Vagina (tissue), 2 donors: ENCODE data around the gene HADHA. TPM values are rescaled to one million over a fixed set of nuclear protein-coding genes. Genes with fewer than 3 reads are reported as not detected.

Experiments used
- DNase-seq, 2 donors: peaks; one replicate each; pipeline ENCODE4 v3.0.0-alpha.2; 2017; ENCODE audit errors: extremely low spot score in 2 of 2
- H3K27ac ChIP-seq: fragments of 200-600 bp; sonication (generic); one replicate; pipeline ENCODE4 v1.5.1; 2019
- H3K27me3 ChIP-seq: fragments of 200-600 bp; sonication (generic); one replicate; pipeline ENCODE4 v1.5.1; 2019
- H3K36me3 ChIP-seq, 2 donors: fragments of 200-600 bp; sonication (generic); one replicate each; pipeline ENCODE4 v1.5.1; 2017 to 2019
- H3K4me1 ChIP-seq: fragments of 200-600 bp; sonication (generic); one replicate; pipeline ENCODE4 v1.5.1; 2019
- H3K4me3 ChIP-seq, 2 donors: fragments of 200-600 bp; sonication (generic); 1 replicate in 1 of 2; 2 replicates in 1 of 2; pipeline ENCODE4 v1.5.1; 2016 to 2019
- H3K9me3 ChIP-seq: fragments of 200-600 bp; sonication (generic); one replicate; pipeline ENCODE4 v1.5.1; 2019
- CTCF ChIP-seq, 3 experiments: fragments of 450-650 bp in 2 of 3; fragments of 200-600 bp in 1 of 3; sonication (generic) in 1 of 3; IDR thresholded peaks; one replicate each; pipeline ENCODE4 v1.5.1; 2017 to 2019; ENCODE audit warnings: antibody characterized with exemption in 3 of 3, mild to moderate bottlenecking in 2 of 3, moderate library complexity in 2 of 3
- POLR2A ChIP-seq, 2 donors: fragments of 450-650 bp; IDR thresholded peaks; one replicate each; pipeline ENCODE4 v1.6.1; 2017; ENCODE audit warnings: antibody characterized with exemption in 2 of 2, mild to moderate bottlenecking in 2 of 2, moderate library complexity in 2 of 2
- POLR2AphosphoS5 ChIP-seq, 2 donors: sonication (generic); formaldehyde crosslinking; IDR thresholded peaks; one replicate each; pipeline ENCODE4 v1.9.0; 2017; ENCODE audit warnings: antibody characterized with exemption in 2 of 2, mild to moderate bottlenecking in 2 of 2, low read depth in 1 of 2; ENCODE audit not compliant: insufficient read depth in 1 of 2
- intact Hi-C: fragments of 100-400 bp; cut with DNase I; formaldehyde crosslinking; loops from one replicate; pipeline ENCODE4 v1.15.1; 2023
- total RNA-seq: library from RNA; depleted of rRNA; stranded (reverse); fragments of >200 nt; gene quantifications from one replicate; pipeline ENCODE4 v1.2.3, GENCODE V29; 2016

Gene HADHA
- total RNA-seq, 1 donor from 2014 or later = 124 TPM

- H3K4me1 ChIP-seq = peaks cover 6% of the 10 kb centered on the region
- no peaks in the 10 kb centered on the region for H3K27me3 ChIP-seq
- TF ChIP-seq POLR2AphosphoS5 (IDR thresholded peaks at IDR 0.05; ENCODE audit: insufficient read depth in 1 of 2, low read depth in 1 of 2) = no peak
- intact Hi-C loops = no loop called here
- H3K36me3 ChIP-seq = peaks cover 0 to 42% of the 10 kb centered on the region in 2 donors
- no peak overlapping the region for H3K4me3 ChIP-seq
- no peak for DNase-seq
- no peak overlapping the region for H3K27ac ChIP-seq
- H3K9me3 ChIP-seq = no peaks in the 10 kb centered on the region
Measured at GRCh38 chr2:26189751-26190150, 54.7 kb downstream of the HADHA start.

- Histone ChIP-seq H3K27ac (no peak overlapping the region), H3K4me1 (peaks cover 10% of the 10 kb centered on the region), H3K4me3 (no peak overlapping the region), H3K36me3 (peaks cover 0 to 37% of the 10 kb centered on the region in 2 donors), H3K27me3 (no peaks in the 10 kb centered on the region), H3K9me3 (no peaks in the 10 kb centered on the region)
- DNase-seq = no peak
- TF ChIP-seq POLR2AphosphoS5 (IDR thresholded peaks at IDR 0.05; ENCODE audit: insufficient read depth in 1 of 2, low read depth in 1 of 2) (no peak), POLR2A (IDR thresholded peaks at IDR 0.05) (no peak), CTCF (IDR thresholded peaks at IDR 0.05) (no peak)
- intact Hi-C loops = no loop called here
Measured at GRCh38 chr2:26189123-26189522, 55.3 kb downstream of the HADHA start.

DNA sequence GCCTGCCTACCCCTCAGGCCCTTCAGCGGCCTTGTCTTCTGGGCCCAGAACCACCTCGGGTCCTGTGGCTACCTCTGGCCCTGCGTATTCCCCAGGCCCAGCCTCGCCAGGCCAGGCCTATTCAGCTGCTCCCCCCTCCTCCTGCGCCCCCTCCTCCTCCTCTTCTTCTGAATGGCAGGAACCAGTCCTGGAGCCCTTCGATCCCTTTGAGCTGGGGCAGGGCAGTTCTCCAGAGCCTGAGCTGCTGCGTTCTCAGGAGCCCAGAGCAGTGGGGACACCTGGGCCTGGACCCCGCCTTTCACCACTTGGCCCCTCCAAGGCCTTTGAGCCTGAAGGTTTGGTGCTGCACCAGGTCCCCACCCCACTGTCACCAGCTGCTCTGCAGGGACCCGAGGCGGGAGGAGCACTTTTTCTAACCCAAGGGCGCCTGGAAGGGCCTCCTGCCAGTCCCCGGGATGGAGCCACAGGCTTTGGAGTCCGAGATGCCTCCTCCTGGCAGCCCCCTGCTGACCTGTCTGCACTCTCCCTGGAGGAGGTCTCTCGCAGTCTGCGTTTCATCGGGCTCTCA is 56.8 kb downstream of the HADHA start:
- Histone ChIP-seq H3K36me3 (peaks cover 0 to 22% of the 10 kb centered on the region in 2 donors), H3K27ac (no peak overlapping the region), H3K9me3 (no peaks in the 10 kb centered on the region), H3K27me3 (no peaks in the 10 kb centered on the region), H3K4me1 (peaks cover 10% of the 10 kb centered on the region), H3K4me3 (no peak overlapping the region)
- TF ChIP-seq POLR2A (IDR thresholded peaks at IDR 0.05) (no peak), POLR2AphosphoS5 (IDR thresholded peaks at IDR 0.05; ENCODE audit: insufficient read depth in 1 of 2, low read depth in 1 of 2) (no peak), CTCF (IDR thresholded peaks at IDR 0.05) (no peak)
- no peak for DNase-seq
- intact Hi-C loops = no loop called here

DNA sequence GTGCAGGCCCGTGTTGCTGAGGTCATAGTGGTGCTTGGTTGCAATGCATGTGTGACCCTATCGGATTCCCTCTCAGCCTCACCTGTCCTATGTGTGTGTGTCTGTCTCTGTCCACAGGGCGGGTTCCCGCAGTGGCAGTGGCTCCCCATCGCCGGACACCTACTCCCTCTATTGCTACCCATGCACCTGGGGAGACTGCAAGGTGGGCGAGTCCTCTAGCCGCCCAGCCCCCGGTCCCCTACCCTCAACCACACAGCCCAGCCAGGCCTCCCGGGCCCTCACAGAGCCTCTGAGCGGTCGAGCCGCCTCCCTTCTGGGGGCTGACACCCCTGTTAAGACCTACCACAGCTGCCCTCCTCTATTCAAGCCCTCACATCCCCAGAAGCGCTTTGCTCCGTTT is 57.3 kb downstream of the HADHA start:
- Histone ChIP-seq H3K36me3 (peaks cover 0 to 20% of the 10 kb centered on the region in 2 donors), H3K4me3 (no peak overlapping the region), H3K27me3 (no peaks in the 10 kb centered on the region), H3K4me1 (peaks cover 10% of the 10 kb centered on the region), H3K9me3 (no peaks in the 10 kb centered on the region), H3K27ac (no peak overlapping the region)
- intact Hi-C loops = no loop called here
- DNase-seq = no peak
- TF ChIP-seq POLR2AphosphoS5 (IDR thresholded peaks at IDR 0.05; ENCODE audit: insufficient read depth in 1 of 2, low read depth in 1 of 2) (no peak), POLR2A (IDR thresholded peaks at IDR 0.05) (no peak)

GRCh38 chr2:26185954-26186770 is 58.3 kb downstream of the HADHA start:
- TF ChIP-seq POLR2A (IDR thresholded peaks at IDR 0.05) (no peak), CTCF (IDR thresholded peaks at IDR 0.05) (no peak), POLR2AphosphoS5 (IDR thresholded peaks at IDR 0.05; ENCODE audit: insufficient read depth in 1 of 2, low read depth in 1 of 2) (no peak)
- no peaks in the 10 kb centered on the region for H3K9me3 ChIP-seq
- H3K4me3 ChIP-seq = peak overlapping the region in 1 of 2 donors; percentile 53
- H3K27ac ChIP-seq = no peak overlapping the region
- H3K4me1 ChIP-seq = peaks cover 10% of the 10 kb centered on the region
- no peaks in the 10 kb centered on the region for H3K27me3 ChIP-seq
- DNase-seq = no peak
- intact Hi-C loops = no loop called here
- H3K36me3 ChIP-seq = peaks cover 0 to 10% of the 10 kb centered on the region in 2 donors
